GM06990 (cell line): ENCODE results near the gene MECP2.

Source experiments
- DNase-seq: peaks from one replicate; pipeline ENCODE4 v3.0.0-alpha.2; 2011; ENCODE audit not compliant: insufficient read length; ENCODE audit errors: extremely low read depth
- H3K27me3 ChIP-seq: replicated peaks from 2 replicates; pipeline ENCODE4 v1.6.0; 2011; ENCODE audit warnings: low read length; ENCODE audit not compliant: control insufficient read depth, insufficient read depth
- H3K36me3 ChIP-seq: 2 replicates; pipeline ENCODE4 v1.5.1; 2011; ENCODE audit warnings: low read length; ENCODE audit not compliant: control insufficient read depth, insufficient read depth
- H3K4me3 ChIP-seq: replicated peaks from 2 replicates; pipeline ENCODE4 v1.5.1; 2011; ENCODE audit warnings: low read depth, mild to moderate bottlenecking, control low read depth, low read length
- CTCF ChIP-seq: IDR thresholded peaks from 2 replicates; pipeline ENCODE4 v1.5.1; 2011; ENCODE audit warnings: low read length, control low read depth, mild to moderate bottlenecking, inconsistent platforms; ENCODE audit not compliant: insufficient read depth, poor library complexity, severe bottlenecking

MECP2 gene

GRCh38 chrX:154040307-154040756 is 57.2 kb downstream of the MECP2 start:
- Histone ChIP-seq H3K4me3 (no peak overlapping the region), H3K36me3 (no peaks in the 10 kb centered on the region), H3K27me3 (no peaks in the 10 kb centered on the region)
- DNase-seq: no peak
- TF ChIP-seq CTCF: no peak

- TF ChIP-seq CTCF: no peak
- H3K27me3 ChIP-seq: no peaks in the 10 kb centered on the region
- no peaks in the 10 kb centered on the region for H3K36me3 ChIP-seq
- no peak overlapping the region for H3K4me3 ChIP-seq
- DNase-seq: no peak
These were observed 57.9 kb downstream of the MECP2 start for GRCh38 chrX:154039577-154039976.

GRCh38 chrX:154038656-154039055 is 58.9 kb downstream of the MECP2 start:
- no peak for TF ChIP-seq CTCF
- no peak for DNase-seq
- no peaks in the 10 kb centered on the region; the same call in 1 of the 2 replicates for H3K36me3 ChIP-seq
- no peak overlapping the region for H3K4me3 ChIP-seq
- no peaks in the 10 kb centered on the region for H3K27me3 ChIP-seq

- H3K4me3 ChIP-seq: no peak overlapping the region
- TF ChIP-seq CTCF: no peak
These were observed 59.8 kb downstream of the MECP2 start for GRCh38 chrX:154037754-154038153.

GRCh38 chrX:154036513-154036912 is 61.0 kb downstream of the MECP2 start:
- no peak for TF ChIP-seq CTCF
- no peak for DNase-seq
- Histone ChIP-seq H3K4me3 (no peak overlapping the region), H3K36me3 (no peaks in the 10 kb centered on the region; the same call in none of the 2 replicates), H3K27me3 (no peaks in the 10 kb centered on the region)

More at GRCh38 chrX:154037754-154038153, 59.8 kb downstream of the MECP2 start:
- Histone ChIP-seq H3K27me3 (no peaks in the 10 kb centered on the region), H3K36me3 (no peaks in the 10 kb centered on the region; the same call in 1 of the 2 replicates)
- no peak for DNase-seq

- Histone ChIP-seq H3K36me3 (no peaks in the 10 kb centered on the region; the same call in none of the 2 replicates), H3K4me3 (no peak overlapping the region), H3K27me3 (no peaks in the 10 kb centered on the region)
- no peak for DNase-seq
- no peak for TF ChIP-seq CTCF
These were observed 63.7 kb downstream of the MECP2 start for GRCh38 chrX:154033848-154034247.
